Gastrocnemius medialis (tissue), 4 donors: Measurements from ENCODE around the gene SMARCB1.
A peak's percentile ranks its signal among the peaks of the same experiment; 100 is the strongest.

Source experiments
- CTCF ChIP-seq, 5 experiments: fragments of 450-650 bp in 3 of 5; fragments of 200-600 bp in 2 of 5; sonication (generic) in 2 of 5; IDR thresholded peaks in 4 of 5; conservative IDR thresholded peaks in 1 of 5; 1 replicate in 4 of 5; 2 replicates in 1 of 5; pipeline ENCODE4 v1.5.1; 2016 to 2019; ENCODE audit warnings: antibody characterized with exemption in 5 of 5, mild to moderate bottlenecking in 3 of 5, moderate library complexity in 3 of 5
- POLR2A ChIP-seq, 2 donors: fragments of 450-650 bp; IDR thresholded peaks; one replicate each; pipeline ENCODE4 v1.6.1; 2017; ENCODE audit warnings: antibody characterized with exemption in 2 of 2, mild to moderate bottlenecking in 2 of 2, moderate library complexity in 2 of 2

- TF ChIP-seq POLR2A (IDR thresholded peaks at IDR 0.05) (peak; percentile 87 to 88), CTCF (IDR thresholded peaks at IDR 0.05 in 4 of 5, conservative IDR thresholded peaks at IDR 0.05 in 1 of 5) (peak in 2 of 5 experiments; percentile 20 to 23)
Measured at GRCh38 chr22:23786752-23787599, at the start of gene SMARCB1.
